HepG2 (cell line): ENCODE data around the gene NEK3. TPM values are rescaled to one million over a fixed set of nuclear protein-coding genes. Genes with fewer than 3 reads are reported as not detected.

ENCODE experiments used
- ATAC-seq: fragments of 200-7000 bp; cut with Tn5 transposase; 3 replicates; pipeline ENCODE4 v1.9.1; 2020; ENCODE audit warnings: mild to moderate bottlenecking, moderate library complexity
- Bru-seq: library from RNA; stranded (reverse); fragments of 400-500 nt; gene quantifications from one replicate; lab custom pipeline; 2021; lab: Mats Ljungman, UMichigan
- BruChase-seq, 2 experiments: library from RNA; stranded (reverse); fragments of 400-500 nt; gene quantifications; one replicate each; lab custom pipeline; 2021; lab: Mats Ljungman, UMichigan
- BruUV-seq: library from RNA; stranded (reverse); fragments of 400-500 nt; replicated peaks from 2 replicates; lab custom pipeline; 2021; lab: Mats Ljungman, UMichigan
- CTCF ChIA-PET: fragments of 300-600 bp; formaldehyde crosslinking; extraction: SDS; loops from one replicate; lab custom pipeline; 2021; ENCODE audit warnings: low total read pairs, inconsistent platforms, low intra/inter-chr PET ratio; lab: Yijun Ruan, JAX
- POLR2A ChIA-PET: fragments of 350-600 bp; sonication (Branson Sonifier 250); formaldehyde crosslinking; loops from one replicate; lab custom pipeline; 2020; ENCODE audit warnings: antibody characterized with exemption, inconsistent platforms; lab: Yijun Ruan, JAX
- DNase-seq: peaks from one replicate; pipeline ENCODE4 v3.0.0-alpha.2; 2015; ENCODE audit warnings: low spot score
- FAIRE-seq: peaks from 3 replicates; lab custom pipeline; 2011; peaks lifted over from hg19 to GRCh38; lab: Jason Lieb, UNC
- H2AFZ ChIP-seq: one replicate; pipeline ENCODE4 v1.6.1; 2011; ENCODE audit warnings: low read length, inconsistent platforms
- H3K27ac ChIP-seq: fragments of 300-600 bp; 3 replicates; pipeline ENCODE4 v1.8.0; 2011; ENCODE audit warnings: mixed run types, mild to moderate bottlenecking, mixed read lengths, low read length, inconsistent platforms; ENCODE audit not compliant: insufficient read depth; ENCODE audit errors: extremely low read length
- H3K27me3 ChIP-seq, 2 experiments: fragments of 200-600 bp in 1 of 2; 2 replicates in 1 of 2; 3 replicates in 1 of 2; pipeline versions ENCODE4 v1.6.0 to v1.8.0; 2011; ENCODE audit warnings: low read length in 2 of 2, mild to moderate bottlenecking in 2 of 2, moderate library complexity in 2 of 2, inconsistent platforms in 1 of 2; ENCODE audit not compliant: insufficient read depth in 2 of 2, control insufficient read depth in 1 of 2
- H3K36me3 ChIP-seq, 2 experiments: fragments of 200-600 bp in 1 of 2; replicated peaks in 1 of 2; 2 replicates in 1 of 2; 3 replicates in 1 of 2; pipeline versions ENCODE4 v1.5.1 to v1.8.0; 2011; ENCODE audit warnings: low read length in 2 of 2, inconsistent platforms in 1 of 2; ENCODE audit not compliant: insufficient read depth in 2 of 2, control insufficient read depth in 1 of 2
- H3K4me1 ChIP-seq: 2 replicates; pipeline ENCODE4 v1.5.1; 2012; ENCODE audit warnings: low read length, inconsistent platforms; ENCODE audit not compliant: insufficient read depth
- H3K4me2 ChIP-seq: 2 replicates; pipeline ENCODE4 v1.6.0; 2011; ENCODE audit warnings: low read depth, low read length, inconsistent platforms
- H3K4me3 ChIP-seq, 3 experiments: fragments of 200-600 bp in 1 of 3; sonication (generic), shearing (Covaris generic) in 1 of 3; replicated peaks in 1 of 3; 2 replicates each; pipeline ENCODE4 v1.5.1; 2011 to 2016; ENCODE audit warnings: low read length in 3 of 3, inconsistent platforms in 2 of 3, low read depth in 2 of 3, mild to moderate bottlenecking in 2 of 3, control low read depth in 1 of 3, mixed read lengths in 1 of 3; ENCODE audit not compliant: insufficient read depth in 1 of 3
- H3K79me2 ChIP-seq: one replicate; pipeline ENCODE4 v1.6.1; 2011; ENCODE audit warnings: low read length, inconsistent platforms; ENCODE audit not compliant: insufficient read depth
- H3K9ac ChIP-seq: 2 replicates; pipeline ENCODE4 v1.6.0; 2011; ENCODE audit warnings: mild to moderate bottlenecking, low read depth, low read length, inconsistent platforms; ENCODE audit not compliant: insufficient read depth
- H3K9me3 ChIP-seq: 2 replicates; pipeline ENCODE4 v1.5.1; 2012; ENCODE audit warnings: mild to moderate bottlenecking, low read length
- H4K20me1 ChIP-seq: 2 replicates; pipeline ENCODE4 v1.6.0; 2011; ENCODE audit warnings: inconsistent platforms, mild to moderate bottlenecking, low read length, moderate library complexity; ENCODE audit not compliant: insufficient read depth
- ASH2L ChIP-seq: fragments of 300-600, 200-600 bp; sonication (generic); IDR thresholded peaks from 2 replicates; pipeline ENCODE4 v1.7.0; 2017; ENCODE audit warnings: low read depth, mild to moderate bottlenecking, moderate library complexity, mixed read lengths, low read length; ENCODE audit not compliant: insufficient read length
- CCDC6 ChIP-seq: sonication (generic); formaldehyde crosslinking; IDR thresholded peaks from 2 replicates; pipeline ENCODE4 v1.8.1; 2022; ENCODE audit warnings: mild to moderate bottlenecking, missing genetic modification reagents, moderate library complexity
- ETV5 ChIP-seq: IDR thresholded peaks from 2 replicates; pipeline ENCODE4 v1.6.1; 2018; ENCODE audit warnings: missing biosample characterization, missing genetic modification reagents, inconsistent platforms, borderline replicate concordance
- MAZ ChIP-seq, 2 experiments: sonication (generic) in 1 of 2; formaldehyde crosslinking in 1 of 2; IDR thresholded peaks; 2 replicates each; pipeline versions ENCODE4 v1.5.0 to v1.6.1; 2012 to 2020; ENCODE audit warnings: low read depth in 2 of 2, mild to moderate bottlenecking in 2 of 2, borderline replicate concordance in 1 of 2, improper control_type of control experiment in 1 of 2, low read length in 1 of 2, missing genetic modification reagents in 1 of 2, moderate library complexity in 1 of 2
- MIER2 ChIP-seq: IDR thresholded peaks from 2 replicates; pipeline ENCODE4 v1.6.1; 2016; ENCODE audit warnings: missing biosample characterization, missing genetic modification reagents
- PATZ1 ChIP-seq: sonication (generic); formaldehyde crosslinking; IDR thresholded peaks from 2 replicates; pipeline ENCODE4 v1.4.0; 2020; ENCODE audit warnings: missing genetic modification reagents
- SETDB1 ChIP-seq: sonication (generic); formaldehyde crosslinking; IDR thresholded peaks from 2 replicates; pipeline ENCODE4 v1.5.1; 2020; ENCODE audit warnings: missing genetic modification reagents, mild to moderate bottlenecking, borderline replicate concordance
- STAT5B ChIP-seq: sonication (generic); formaldehyde crosslinking; IDR thresholded peaks from 2 replicates; pipeline ENCODE4 v1.4.0; 2020; ENCODE audit warnings: missing genetic modification reagents
- ZBTB3 ChIP-seq: sonication (generic); formaldehyde crosslinking; IDR thresholded peaks from 2 replicates; pipeline ENCODE4 v1.4.0; 2020; ENCODE audit warnings: low read depth, mild to moderate bottlenecking, moderate library complexity, missing genetic modification reagents, borderline replicate concordance
- ZNF10 ChIP-seq: sonication (generic); formaldehyde crosslinking; IDR thresholded peaks from 2 replicates; pipeline ENCODE4 v1.4.0; 2020; ENCODE audit warnings: mild to moderate bottlenecking, low read depth, missing genetic modification reagents, borderline replicate concordance
- ZNF17 ChIP-seq: sonication (generic); formaldehyde crosslinking; IDR thresholded peaks from 2 replicates; pipeline ENCODE4 v1.5.0; 2020; ENCODE audit warnings: mild to moderate bottlenecking, missing genetic modification reagents
- ZNF18 ChIP-seq: sonication (generic); formaldehyde crosslinking; IDR thresholded peaks from 2 replicates; pipeline ENCODE4 v1.8.0; 2022; ENCODE audit warnings: mild to moderate bottlenecking, missing genetic modification reagents; ENCODE audit not compliant: insufficient replicate concordance
- WGBS: methylation state at CpG from one replicate; pipeline ENCODE4 v1.1.6; 2017; ENCODE audit warnings: low lambda C conversion rate; 5-methylcytosine and 5-hydroxymethylcytosine counted together
- in situ Hi-C: cut with HindIII; loops from 2 replicates; pipeline ENCODE4 v1.10.0; 2017; ENCODE audit warnings: low pct_unique_long_range_greater_than_20kb; ENCODE audit not compliant: extremely low pct_ligation_motif_present
- intact Hi-C: fragments of 100-400 bp; cut with micrococcal nuclease; formaldehyde crosslinking; loops from one replicate; pipeline ENCODE4 v1.10.0; 2022; ENCODE audit not compliant: unreplicated experiment
- long read RNA-seq, 2 experiments: library from RNA in 1 of 2; library from polyadenylated mRNA in 1 of 2; stranded (forward) in 1 of 2; unstranded in 1 of 2; transcript quantifications; one replicate each; pipeline ENCODE4 v2.0.0, GENCODE V29; 2019 to 2022
- polyA minus RNA-seq, 3 experiments: library from RNA; depleted of rRNA, polyadenylated mRNA; stranded (reverse); fragments of >200 nt; gene quantifications; 2 replicates each; pipeline ENCODE4 v1.2.3, GENCODE V29; 2011; ENCODE audit warnings: low replicate concordance in 1 of 3
- polyA plus RNA-seq, 8 experiments: library from polyadenylated mRNA; depleted of rRNA in 3 of 8; stranded (reverse) in 7 of 8; unstranded in 1 of 8; fragments of >200 nt; fragmentation: Illumina TruSeq in 4 of 8; extraction: Trizol in 4 of 8; gene quantifications; 2 replicates each; pipeline versions ENCODE4 v1.2.1 to v1.2.3, GENCODE V29; 2011 to 2016; ENCODE audit warnings: low read depth in 4 of 8, missing spikeins in 1 of 8, mixed read lengths in 1 of 8; ENCODE audit not compliant: insufficient read depth in 1 of 8
- total RNA-seq, 5 experiments: library from RNA; depleted of rRNA; stranded (reverse); fragments of >200 nt; fragmentation: Illumina TruSeq; extraction: Trizol; gene quantifications; 2 replicates each; pipeline ENCODE4 v1.2.3, GENCODE V29; 2016; ENCODE audit warnings: low read depth in 1 of 5

The NEK3 gene
- 36.7 and 44.9 TPM in 2 replicates for total RNA-seq (2016; rRNA removed; fragmentation: Illumina TruSeq; extraction: Trizol)
- total RNA-seq (2016; cell fraction: cytosol; rRNA removed; fragmentation: Illumina TruSeq; extraction: Trizol; ENCODE audit: low read depth), result 9.7 and 12.6 TPM in 2 replicates
- 36.6 and 45.1 TPM in 2 replicates for total RNA-seq (2016; cell fraction: insoluble cytoplasmic fraction; rRNA removed; fragmentation: Illumina TruSeq; extraction: Trizol)
- total RNA-seq (2016; cell fraction: membrane; rRNA removed; fragmentation: Illumina TruSeq; extraction: Trizol), result 19.2 and 21.1 TPM in 2 replicates
- 32.6 and 38.5 TPM in 2 replicates for total RNA-seq (2016; cell fraction: nucleus; rRNA removed; fragmentation: Illumina TruSeq; extraction: Trizol)
- 47.6 and 68.2 TPM in 2 replicates for polyA plus RNA-seq (2011; rRNA removed)
- polyA plus RNA-seq (2011; cell fraction: cytosol; rRNA removed), result 25.3 and 33.8 TPM in 2 replicates
- polyA plus RNA-seq (2011; cell fraction: nucleus; rRNA removed), result 67.5 and 93.8 TPM in 2 replicates
- polyA plus RNA-seq (2012), result 33.0 and 40.9 TPM in 2 replicates
- 6.4 and 9.5 TPM in 2 replicates for polyA plus RNA-seq (2016; cell fraction: cytosol; fragmentation: Illumina TruSeq; extraction: Trizol; ENCODE audit: low read depth)
- 47.8 and 50.1 TPM in 2 replicates for polyA plus RNA-seq (2016; cell fraction: insoluble cytoplasmic fraction; fragmentation: Illumina TruSeq; extraction: Trizol; ENCODE audit: low read depth)
- polyA plus RNA-seq (2016; cell fraction: membrane; fragmentation: Illumina TruSeq; extraction: Trizol; ENCODE audit: low read depth), result 12.9 and 17.9 TPM in 2 replicates
- polyA plus RNA-seq (2016; cell fraction: nucleus; fragmentation: Illumina TruSeq; extraction: Trizol; ENCODE audit: insufficient read depth, low read depth), result 62.7 and 63.1 TPM in 2 replicates
- 1.7 and 17.2 TPM in 2 replicates for polyA minus RNA-seq (2011; rRNA and poly(A)+ RNA removed; ENCODE audit: low replicate concordance)
- 22.9 and 23.5 TPM in 2 replicates for polyA minus RNA-seq (2011; cell fraction: cytosol; rRNA and poly(A)+ RNA removed)
- polyA minus RNA-seq (2011; cell fraction: nucleus; rRNA and poly(A)+ RNA removed), result 56.4 and 60.9 TPM in 2 replicates
- percentile 85 among the genes with signal in this experiment for Bru-seq, nascent RNA
- percentile 86 among the genes with signal in this experiment for BruChase-seq, experiment 1, labeled RNA remaining after a 6-hour chase
- percentile 85 among the genes with signal in this experiment for BruChase-seq, experiment 2, labeled RNA remaining after a 2-hour chase
- long read RNA-seq, experiment 1, partial matches to known transcripts, result 10 of 25 reads
- long read RNA-seq, experiment 1, other reads (novel, unspliced or antisense), result 11 of 25 reads
- long read RNA-seq, experiment 2, transcript NEK3-205 (16 exons, 2,396 nt), result major isoform, 11 of 58 reads
- long read RNA-seq, experiment 2, transcript NEK3-201 (2 exons, 733 nt), result minor isoform, 7 of 58 reads
- long read RNA-seq, experiment 2, partial matches to known transcripts, result 14 of 58 reads
- long read RNA-seq, experiment 2, other reads (novel, unspliced or antisense), result 23 of 58 reads

GRCh38 chr13:52159159-52159982, at the start of gene NEK3:
Gene NEK3 (minus strand): TSS chr13:52159597. CDS start chr13:52156191, 3,406 bp downstream.
- in situ Hi-C loops, result no loop called here
- Histone ChIP-seq H3K27ac (peak within 1 kb of the TSS; percentile 91), H3K27me3 (no peaks in the 10 kb centered on the region), H3K4me2 (peak within 1 kb of the TSS; percentile 79), H4K20me1 (no peaks in the 10 kb centered on the region), H2AFZ (peak within 1 kb of the TSS; percentile 70), H3K79me2 (peaks cover 51% of the 10 kb centered on the region), H3K4me1 (peaks cover 82% of the 10 kb centered on the region), H3K9ac (peak within 1 kb of the TSS; percentile 95), H3K9me3 (no peaks in the 10 kb centered on the region), H3K4me3 (peak within 1 kb of the TSS; percentile 76 to 80 (median 79)), H3K36me3 (peaks cover 0 to 9% of the 10 kb centered on the region in 2 experiments; a peak in 2 of 5 replicates)
- ChIA-PET CTCF (no interaction called here), POLR2A (interaction anchor here (0.9 to 2.3 kb wide), 8 partner anchors 10 to 133 kb away, joined by 3 to 8 read pairs (median 6); no protein-coding TSS in a partner anchor)
- ATAC-seq (peak; percentile 75), DNase-seq (peak; percentile 59), FAIRE-seq (peak; percentile 66)
- 2% methylated on average over 18 of the region's 74 CpGs for WGBS
- BruUV-seq, result no TSS peak
- intact Hi-C loops, result no loop called here
- TF ChIP-seq MAZ (IDR thresholded peaks at IDR 0.05; ENCODE audit: borderline replicate concordance, low read depth, low read length) (no peak), MAZ (CRISPR knock-in tag; IDR thresholded peaks at IDR 0.05; ENCODE audit: low read depth) (peak; percentile 71), SETDB1 (CRISPR knock-in tag) (no peak), ETV5 (CRISPR knock-in tag) (peak; percentile 63; the same call in 1 of the 2 replicates), ASH2L (peak; percentile 89), STAT5B (CRISPR knock-in tag) (no peak), ZNF18 (CRISPR knock-in tag) (peak; percentile 92), ZNF17 (CRISPR knock-in tag) (0 out of 2 replicates have a peak, but pooled peaks have one; percentile 64), ZNF10 (CRISPR knock-in tag) (no peak), CCDC6 (peak; percentile 59; the same call in 1 of the 2 replicates), ZBTB3 (no peak), MIER2 (CRISPR knock-in tag) (no peak), PATZ1 (CRISPR knock-in tag) (no peak; the same call in 1 of the 2 replicates)
